HG03442 (cell line): Measurements from ENCODE around the gene ID1.
"Not testable (repeated sequence)": the region's sequence is repeated elsewhere in the genome, so short reads cannot be mapped to it uniquely, and the experiment has no call there.

Source experiments
- ATAC-seq: cut with Tn5 transposase; IDR thresholded peaks from one replicate; pipeline ENCODE4 v1.9.1; 2021; ENCODE audit warnings: mild to moderate bottlenecking, moderate library complexity; ENCODE audit not compliant: unreplicated experiment

The ID1 gene

GRCh38 chr20:31632548-31633338, 27.7 kb downstream of the ID1 start:
- ATAC-seq: no peak

- no peak for ATAC-seq
Measured at GRCh38 chr20:31633339-31633914, 28.3 kb downstream of the ID1 start.

GRCh38 chr20:31637660-31638059, 32.6 kb downstream of the ID1 start, which contains the start of gene COX4I2:
COX4I2 (plus strand) TSS chr20:31637912; CDS start chr20:31639018, 1,106 bp downstream.
- ATAC-seq: no peak

GRCh38 chr20:31638317-31638716, 33.2 kb downstream of the ID1 start:
- ATAC-seq: no peak

- ATAC-seq: no peak
Measured at GRCh38 chr20:31638816-31639215, 33.7 kb downstream of the ID1 start.

- ATAC-seq: no peak
Measured at GRCh38 chr20:31640259-31640658, 35.2 kb downstream of the ID1 start.

- ATAC-seq: no peak
Measured at GRCh38 chr20:31641391-31641790, 36.3 kb downstream of the ID1 start.

GRCh38 chr20:31642837-31643236, 37.7 kb downstream of the ID1 start:
- no peak for ATAC-seq

- no peak for ATAC-seq
Measured at GRCh38 chr20:31643522-31643921, 38.4 kb downstream of the ID1 start.

- ATAC-seq: no peak
Measured at GRCh38 chr20:31644701-31645100, 39.6 kb downstream of the ID1 start.

GRCh38 chr20:31648104-31648503, 43.0 kb downstream of the ID1 start:
- not testable (repeated sequence) for ATAC-seq

GRCh38 chr20:31652917-31653396, 47.9 kb downstream of the ID1 start:
- ATAC-seq: no peak

- ATAC-seq: no peak
Measured at GRCh38 chr20:31653561-31653960, 48.5 kb downstream of the ID1 start.

GRCh38 chr20:31654534-31654933, 49.4 kb downstream of the ID1 start:
- no peak for ATAC-seq
